ENCODE results near the gene FN3KRP.
"Not testable (repeated sequence)": the region's sequence is repeated elsewhere in the genome, so short reads cannot be mapped to it uniquely, and the experiment has no call there.

The FN3KRP gene

DNA sequence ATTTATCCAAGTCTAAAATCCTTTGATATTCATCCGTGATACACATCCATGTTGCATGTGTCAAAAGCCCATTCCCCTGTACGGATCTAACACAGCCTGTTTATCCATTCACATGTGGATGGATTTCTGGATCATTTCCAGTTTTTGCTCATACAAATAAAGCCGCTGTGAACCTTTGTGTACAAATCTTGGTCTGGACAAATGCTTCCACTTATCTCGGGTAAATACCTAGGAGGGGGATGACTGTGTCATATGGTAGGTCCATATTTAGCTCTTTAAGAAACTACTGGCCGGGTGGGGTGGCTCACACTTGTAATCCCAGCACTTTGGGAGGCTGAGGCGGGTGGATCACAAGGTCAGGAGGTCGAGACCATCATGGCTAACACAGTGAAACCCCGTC is 29.0 kb downstream of the FN3KRP start:
- no peak for DNase-seq

DNA sequence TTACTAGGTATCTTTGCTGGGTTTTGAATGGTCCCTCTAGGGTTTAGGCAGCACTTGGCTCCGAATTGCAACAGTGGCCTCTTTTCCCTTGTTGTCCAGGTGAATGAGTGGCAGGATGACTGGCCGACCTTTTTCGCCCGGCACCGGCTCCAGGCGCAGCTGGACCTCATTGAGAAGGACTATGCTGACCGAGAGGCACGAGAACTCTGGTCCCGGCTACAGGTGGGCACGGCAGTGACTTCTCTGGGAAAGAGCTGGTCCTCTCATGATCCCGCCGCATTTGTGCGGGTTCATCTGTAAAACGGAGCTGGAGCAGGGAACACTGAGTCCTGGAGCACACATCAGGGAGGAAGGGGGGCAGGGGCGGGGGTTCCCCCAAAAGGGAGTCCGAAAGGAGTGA is 32.2 kb downstream of the FN3KRP start:
- no peak for DNase-seq

DNA sequence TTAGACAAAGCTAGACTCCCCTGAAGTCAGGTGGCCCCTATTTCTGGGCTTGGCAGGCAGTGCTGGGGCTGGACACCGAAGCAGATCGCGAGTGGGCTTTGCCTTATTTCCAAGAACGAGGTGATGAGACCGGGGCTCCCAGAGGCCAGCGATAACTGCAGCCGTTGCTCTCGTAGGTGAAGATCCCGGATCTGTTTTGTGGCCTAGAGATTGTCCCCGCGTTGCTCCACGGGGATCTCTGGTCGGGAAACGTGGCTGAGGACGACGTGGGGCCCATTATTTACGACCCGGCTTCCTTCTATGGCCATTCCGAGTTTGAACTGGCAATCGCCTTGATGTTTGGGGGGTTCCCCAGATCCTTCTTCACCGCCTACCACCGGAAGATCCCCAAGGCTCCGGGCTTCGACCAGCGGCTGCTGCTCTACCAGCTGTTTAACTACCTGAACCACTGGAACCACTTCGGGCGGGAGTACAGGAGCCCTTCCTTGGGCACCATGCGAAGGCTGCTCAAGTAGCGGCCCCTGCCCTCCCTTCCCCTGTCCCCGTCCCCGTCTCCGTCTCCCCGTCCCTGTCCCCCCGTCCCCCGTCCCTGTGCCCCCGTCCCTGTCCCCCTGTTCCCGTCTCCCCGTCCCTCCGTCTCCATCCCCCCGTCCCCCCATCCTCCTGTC is 33.9 kb downstream of the FN3KRP start:
- DNase-seq, result no peak

DNA sequence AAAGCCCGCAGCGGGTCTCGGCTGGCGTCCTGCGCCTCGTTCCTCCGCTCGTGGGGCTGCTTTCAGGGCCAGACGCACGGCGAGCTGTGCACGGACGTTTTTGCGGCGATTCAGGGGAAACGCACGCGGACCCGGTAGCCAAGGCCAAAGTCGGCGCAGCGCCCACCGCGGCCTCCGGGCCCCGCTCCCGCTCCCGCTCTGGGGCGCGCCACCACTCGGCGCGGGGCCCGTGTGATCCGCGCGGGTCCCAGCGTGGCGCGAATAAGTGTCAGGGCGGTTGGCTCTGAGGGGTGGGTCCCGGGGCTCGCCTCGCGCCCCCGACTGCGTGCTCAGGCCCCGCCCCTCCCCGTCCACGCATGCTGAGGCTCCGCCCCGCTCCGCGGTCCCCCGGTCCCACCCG is 34.7 kb downstream of the FN3KRP start:
- DNase-seq, result no peak

DNA sequence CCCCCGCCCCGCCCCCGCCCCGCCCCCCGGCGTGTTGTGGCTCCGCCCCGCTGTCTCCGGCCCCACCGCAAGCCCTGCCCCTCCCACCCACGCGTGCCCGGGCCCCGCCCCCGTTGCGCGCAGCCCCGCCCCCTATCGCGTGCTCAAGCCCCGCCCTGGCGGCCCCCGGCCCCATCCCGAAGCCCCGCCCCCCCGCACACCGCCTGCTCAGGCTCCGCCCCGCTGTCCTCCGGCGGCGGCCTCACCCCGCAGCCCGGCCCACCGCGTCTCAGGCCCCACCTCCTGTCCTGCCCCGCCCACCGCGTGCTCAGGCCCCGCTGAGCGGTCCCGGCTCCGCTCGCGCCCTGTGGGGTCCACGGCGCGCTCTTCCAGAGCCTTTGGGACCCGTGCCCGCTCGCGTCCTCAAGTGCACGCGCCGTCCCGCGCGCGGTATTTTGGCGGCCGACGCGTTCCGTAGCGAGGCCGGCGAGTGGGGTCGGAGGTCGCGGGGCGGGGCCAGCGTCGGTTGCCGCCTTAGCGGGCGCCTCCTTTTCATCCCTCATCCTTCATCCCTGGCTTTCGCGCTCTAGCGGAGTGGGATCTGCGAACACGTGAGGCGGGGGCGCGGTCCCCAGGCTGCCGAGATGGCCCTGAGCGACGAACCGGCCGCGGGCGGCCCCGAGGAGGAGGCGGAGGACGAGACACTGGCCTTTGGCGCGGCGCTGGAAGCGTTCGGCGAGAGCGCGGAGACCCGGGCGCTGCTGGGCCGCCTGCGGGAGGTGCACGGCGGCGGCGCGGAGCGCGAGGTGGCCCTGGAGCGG is 35.3 kb downstream of the FN3KRP start, which contains the start of gene TBCD:
TBCD (plus strand) TSS at position 495 of the 800 bp plus-strand sequence; CDS start at position 624, 129 bp downstream.
- peak; percentile 87 for DNase-seq

DNA sequence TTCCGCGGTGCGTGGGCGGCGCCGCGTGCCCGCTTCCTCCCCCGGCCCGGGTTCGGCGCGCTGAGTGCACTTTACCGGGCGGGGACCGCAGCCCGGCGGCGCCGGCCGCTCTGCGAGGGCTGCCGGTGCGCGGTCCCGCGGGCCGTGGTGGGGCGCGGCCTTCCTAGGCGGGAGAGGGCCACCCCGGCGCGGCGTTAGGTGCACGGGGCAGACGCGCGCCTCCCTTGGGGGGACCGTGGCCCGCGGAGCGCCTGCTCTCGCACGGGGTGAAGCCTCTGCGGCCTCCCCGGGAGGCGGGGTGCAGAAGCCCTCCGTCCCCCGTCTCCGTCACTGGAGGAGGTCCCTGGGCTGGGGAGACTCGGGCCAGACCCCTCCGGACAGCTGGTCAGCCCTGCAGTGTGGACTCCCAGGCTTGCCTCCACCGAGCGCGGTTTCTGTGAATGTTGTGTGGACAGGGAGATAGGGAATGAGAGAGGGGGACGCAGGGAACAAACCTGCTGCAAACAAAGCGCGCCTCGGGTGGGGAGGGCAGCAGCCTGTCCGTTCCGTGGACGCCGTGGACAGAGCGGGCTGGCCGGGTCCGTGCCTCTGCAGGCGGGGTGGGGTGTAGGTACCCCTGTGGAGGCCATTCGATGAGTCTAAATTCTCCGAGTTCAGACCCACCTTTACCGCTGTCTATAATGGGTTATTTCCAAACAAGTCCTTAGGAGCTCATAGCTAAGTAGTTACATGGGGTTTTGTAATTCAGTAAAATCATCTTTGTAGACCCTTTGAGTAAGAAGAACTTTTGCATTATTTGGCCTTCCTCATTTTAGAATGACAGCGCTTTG is 36.1 kb downstream of the FN3KRP start:
- no peak for DNase-seq

DNA sequence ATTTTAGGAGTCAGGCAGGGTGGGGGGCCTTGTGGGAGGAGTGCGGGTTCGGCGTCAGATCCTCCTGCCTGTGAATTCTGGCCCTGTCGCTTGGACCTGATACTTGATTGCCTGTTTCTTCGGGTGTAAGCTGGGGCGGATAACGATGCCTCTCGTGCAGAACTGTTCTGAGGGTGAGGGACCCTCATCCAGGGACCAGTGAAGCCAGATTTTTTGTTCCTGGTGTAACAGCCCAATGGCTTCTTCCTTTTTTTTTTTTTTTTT is 36.6 kb downstream of the FN3KRP start:
- no peak for DNase-seq

DNA sequence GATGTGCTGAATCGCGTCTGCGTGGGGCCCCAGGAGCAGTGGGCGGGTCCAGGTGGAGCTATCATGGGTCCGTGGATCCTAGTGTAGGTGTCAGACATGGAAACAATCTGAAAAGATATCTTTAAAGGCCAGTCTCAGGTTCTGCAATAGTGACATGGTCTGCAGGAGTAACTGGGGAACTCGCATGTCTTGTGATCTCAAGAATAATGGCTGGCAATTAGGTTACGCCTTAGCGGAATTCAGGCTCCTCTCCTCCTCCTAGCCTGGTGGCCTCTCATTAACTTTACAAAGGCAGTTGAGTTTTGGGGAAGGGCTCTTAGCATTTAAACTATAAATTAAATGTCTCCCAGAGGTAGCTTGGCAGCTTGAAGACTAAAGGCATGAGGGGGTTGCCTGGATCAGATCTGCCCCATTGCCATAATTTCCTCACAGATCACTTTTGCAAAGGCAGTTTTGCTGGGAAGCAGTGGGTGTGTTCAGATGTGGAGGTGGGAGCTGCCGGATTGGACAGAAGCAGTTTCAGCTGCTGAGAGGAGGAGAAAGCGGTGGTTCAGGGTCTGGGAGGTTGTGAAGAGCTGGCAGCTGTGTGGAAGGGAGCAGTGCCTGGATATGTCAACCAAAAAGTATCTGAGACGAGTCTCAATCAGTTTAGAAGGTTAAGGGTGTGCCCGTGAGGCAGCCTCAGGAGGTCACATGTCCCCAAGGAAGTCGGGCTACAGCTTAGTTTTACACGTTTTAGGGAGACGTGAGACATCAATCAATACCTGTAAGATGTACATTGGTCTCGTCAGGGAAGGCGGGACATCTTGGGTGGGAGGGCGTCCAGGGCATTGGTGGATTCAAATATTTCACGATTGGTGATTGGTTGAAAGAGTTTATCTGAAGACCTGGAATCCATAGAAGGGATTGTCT is 38.0 kb downstream of the FN3KRP start:
- no peak for DNase-seq

DNA sequence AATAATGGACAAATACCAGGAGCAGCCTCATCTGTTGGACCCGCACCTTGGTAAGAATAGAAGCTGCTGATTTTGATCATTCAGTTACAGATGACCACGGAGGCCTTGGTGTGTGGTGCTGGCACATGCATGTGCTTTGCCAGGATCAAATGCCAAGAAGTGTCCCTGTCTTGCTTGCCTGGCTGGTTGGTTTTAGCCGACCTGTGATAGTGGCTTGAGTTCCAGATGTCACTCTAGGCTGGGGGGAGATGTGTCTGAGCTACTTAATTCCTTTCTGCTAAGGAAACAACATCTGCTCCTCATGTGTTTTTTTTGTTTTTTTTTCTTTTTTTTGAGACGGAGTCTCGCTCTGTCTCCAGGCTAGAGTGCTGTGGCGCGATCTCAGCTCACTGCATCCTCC is 39.7 kb downstream of the FN3KRP start:
- DNase-seq, result no peak

DNA sequence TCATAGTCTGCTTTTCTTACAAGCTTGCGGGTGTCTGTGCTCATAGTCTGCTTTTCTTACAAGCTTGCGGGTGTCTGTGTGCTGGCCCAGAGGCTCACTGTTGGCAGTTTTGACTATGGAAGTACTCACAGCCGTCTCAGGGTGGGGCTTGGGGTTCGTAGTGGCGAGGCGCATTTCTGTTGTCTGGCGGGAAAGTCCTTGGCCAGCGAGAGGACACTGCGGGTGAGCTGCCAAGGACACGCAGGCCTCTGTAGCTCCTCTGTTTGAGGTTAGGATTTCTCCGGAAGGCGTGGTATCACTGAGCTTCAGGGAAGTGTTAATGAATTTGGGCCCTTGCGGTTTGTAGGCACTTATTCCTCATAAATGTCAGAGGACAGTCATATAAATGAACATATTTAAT is 48.9 kb downstream of the FN3KRP start:
- DNase-seq, result no peak

DNA sequence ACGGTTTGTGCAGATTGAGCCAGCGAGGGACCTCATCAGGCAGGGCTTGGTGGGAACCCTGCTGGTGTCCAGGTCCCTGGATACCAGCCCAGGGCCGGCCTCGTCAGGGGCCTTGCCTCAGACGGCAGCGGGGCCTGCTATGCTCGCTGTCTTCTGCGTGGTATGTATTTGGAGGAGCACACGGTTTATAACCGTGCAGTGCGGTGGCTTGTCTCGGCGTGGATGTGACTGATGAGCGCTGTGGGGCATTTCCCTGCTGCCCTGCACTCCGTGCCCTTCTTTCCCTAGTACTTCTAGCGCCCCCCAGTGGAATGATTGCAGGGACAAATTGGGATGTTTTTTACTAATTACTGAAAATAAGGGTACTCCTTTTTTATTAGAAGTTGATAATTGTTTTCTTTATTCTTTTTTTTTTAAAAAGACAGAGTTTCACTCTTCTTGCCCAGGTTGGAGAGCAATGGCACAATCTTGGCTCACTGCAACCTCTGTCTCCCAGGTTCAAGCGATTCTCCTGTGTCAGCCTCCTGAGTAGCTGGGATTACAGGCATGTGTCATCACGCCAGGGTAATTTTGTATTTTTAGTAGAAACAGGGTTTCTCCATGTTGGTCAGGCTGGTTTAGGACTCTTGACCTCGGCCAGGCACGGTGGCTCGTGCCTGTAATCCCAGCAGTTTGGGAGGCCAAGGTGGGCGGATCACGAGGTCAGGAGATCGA is 50.7 kb downstream of the FN3KRP start:
- DNase-seq, result peak; percentile 76

DNA sequence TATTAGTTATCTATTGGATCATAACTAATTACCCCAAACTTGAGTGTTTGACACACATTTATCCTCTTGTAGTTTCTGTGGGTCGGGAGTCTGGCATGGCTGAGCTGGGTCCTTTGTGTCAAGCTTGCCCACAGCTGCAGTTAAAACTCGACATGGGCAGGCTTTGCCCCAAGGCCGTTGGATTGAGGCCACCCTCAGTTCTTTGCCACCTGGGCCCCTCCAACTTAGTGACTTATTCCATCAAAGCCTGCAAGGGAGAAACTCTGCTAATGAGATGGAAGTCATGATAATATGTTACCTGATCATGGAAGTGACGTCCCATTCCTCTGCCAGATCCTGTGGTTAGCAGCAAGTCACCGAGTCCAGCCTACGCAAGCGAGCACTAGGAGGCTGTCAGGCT is 52.5 kb downstream of the FN3KRP start:
- DNase-seq, result no peak

DNA sequence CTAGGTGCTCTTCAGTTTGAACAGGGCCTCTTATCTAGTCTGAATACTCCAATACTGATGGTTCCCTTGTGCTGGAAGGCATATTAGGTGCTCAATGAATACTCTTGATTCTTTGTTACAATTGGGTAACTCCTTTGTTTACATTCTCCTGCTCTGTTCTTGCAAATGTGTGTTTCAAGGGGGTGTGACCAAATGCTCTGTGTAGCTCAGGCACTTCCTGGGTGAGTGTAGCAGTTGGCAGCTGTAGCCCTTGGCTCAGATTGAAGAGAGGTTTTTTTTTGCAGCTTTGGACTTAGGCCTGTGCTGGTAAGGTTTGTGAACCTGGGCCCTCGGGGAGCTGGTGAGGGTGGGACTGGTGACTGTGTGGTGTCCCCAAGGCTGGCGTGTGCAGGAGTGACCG is 55.5 kb downstream of the FN3KRP start:
- DNase-seq, result no peak

DNA sequence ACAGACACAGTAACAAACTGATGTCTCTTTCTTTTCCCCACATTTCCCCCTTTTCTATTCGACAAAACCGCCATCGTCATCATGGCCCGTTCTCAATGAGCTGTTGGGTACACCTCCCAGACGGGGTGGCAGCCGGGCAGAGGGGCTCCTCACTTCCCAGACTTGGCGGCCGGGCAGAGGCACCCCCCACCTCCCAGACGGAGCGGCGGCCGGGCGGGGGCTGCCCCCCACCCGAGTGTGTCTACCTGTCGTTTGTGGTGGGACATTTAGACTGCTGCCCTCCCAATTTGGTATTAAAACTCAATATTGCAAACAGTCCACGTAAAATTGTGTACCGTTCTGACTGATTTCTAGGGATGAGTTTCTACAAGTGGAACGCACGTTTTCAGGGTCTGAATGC is 58.0 kb downstream of the FN3KRP start:
- DNase-seq, result not testable (repeated sequence)

DNA sequence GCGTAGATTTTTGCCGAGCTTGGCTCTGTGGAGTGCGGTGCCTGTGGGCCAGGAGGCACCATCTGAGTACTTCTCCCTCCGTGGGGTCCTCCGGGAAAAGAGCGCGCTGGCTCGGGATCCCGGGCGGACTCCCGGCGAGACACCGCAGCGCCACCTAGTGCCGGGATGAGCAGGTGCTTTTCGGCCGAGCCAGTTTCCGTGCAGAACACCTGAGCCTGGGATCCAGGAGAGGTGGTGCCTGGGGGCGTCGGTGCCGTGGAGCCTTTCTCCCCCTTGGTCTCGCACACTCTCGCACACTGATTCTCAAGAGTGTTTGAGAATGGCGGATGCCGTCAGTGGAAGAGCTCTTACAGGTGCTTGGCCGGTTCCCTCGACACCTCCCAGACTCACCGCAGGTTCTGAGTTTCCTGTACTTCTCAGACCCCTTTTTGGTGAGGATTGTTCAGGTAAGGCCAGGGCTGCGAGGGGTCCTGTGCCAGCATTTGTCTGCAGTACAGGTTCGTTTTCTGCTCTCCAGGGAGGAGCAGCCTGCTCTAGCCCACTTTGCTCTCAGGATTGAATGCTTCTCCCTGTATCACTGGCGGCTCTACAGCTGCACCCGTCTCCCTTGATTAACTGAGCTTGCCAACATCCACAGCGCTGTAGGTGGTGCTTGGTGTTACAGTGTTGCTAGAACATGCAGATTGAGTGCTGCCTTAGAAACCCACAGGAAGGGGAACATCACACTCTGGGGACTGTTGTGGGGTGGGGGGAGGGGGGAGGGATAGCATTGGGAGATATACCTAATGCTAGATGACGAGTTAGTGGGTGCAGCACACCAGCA is 58.7 kb downstream of the FN3KRP start:
- peak; percentile 63 for DNase-seq

DNA sequence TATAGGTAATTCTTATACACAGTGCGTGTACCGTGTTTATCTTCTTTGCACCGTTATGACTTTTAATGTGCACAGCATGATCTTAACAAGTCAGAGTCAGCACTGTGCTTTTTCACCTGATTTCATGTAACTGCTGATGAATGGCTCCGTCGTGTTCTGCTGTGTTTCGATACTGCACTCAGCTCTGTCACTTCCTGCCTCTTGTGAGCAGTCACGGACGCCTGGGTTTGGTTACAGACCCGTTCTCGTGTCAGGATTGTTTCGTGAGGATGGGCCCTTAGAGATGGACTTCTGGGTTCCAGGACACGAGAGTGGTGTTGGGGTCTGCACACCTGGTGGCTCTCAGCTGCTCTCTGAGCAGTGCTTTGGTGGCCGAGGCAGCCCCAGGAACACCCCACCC is 59.9 kb downstream of the FN3KRP start:
- no peak for DNase-seq

Data from stimulated activated CD8-positive, alpha-beta memory T cell treated with anti-CD3 and anti-CD28 coated beads, Interleukin-4, amount 100 ng/mL, for 48 hours (primary cell).